ENCODE results near the gene ATAD3C.
A peak's percentile ranks its signal among the peaks of the same experiment; 100 is the strongest.
"Not testable (repeated sequence)": the region's sequence is repeated elsewhere in the genome, so short reads cannot be mapped to it uniquely, and the experiment has no call there.

Gene ATAD3C

DNA sequence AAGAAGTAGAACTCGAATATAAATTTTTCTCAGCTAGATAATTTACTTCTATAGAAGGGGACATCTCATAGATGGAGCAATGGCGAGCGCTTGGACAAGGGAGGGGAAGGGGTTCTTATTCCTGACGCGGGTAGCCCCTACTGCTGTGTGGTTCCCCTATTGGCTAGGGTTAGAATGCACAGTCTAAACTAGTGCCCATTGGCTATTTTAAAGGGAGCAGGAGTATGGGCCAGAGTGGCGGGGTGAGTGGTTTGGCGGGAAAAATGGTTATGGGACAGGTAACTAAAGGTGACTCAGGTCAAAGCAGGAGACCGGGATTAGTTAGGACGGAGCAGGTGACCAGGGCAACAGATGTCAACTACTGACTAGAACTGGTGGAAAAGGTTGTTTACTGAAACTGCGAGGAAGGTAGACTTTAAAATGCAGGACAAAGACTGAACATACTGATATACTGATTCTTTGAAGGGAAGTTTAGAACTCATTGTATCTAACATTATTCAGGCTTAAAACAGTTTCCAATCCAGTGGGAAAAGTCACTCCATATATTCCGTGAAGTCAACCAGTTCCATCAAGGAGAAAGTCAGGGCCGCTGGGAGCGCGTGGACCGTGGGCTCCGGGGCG lies 61.5 kb downstream of the ATAD3C start:
- DNase-seq (ENCODE audit: low read depth), result no peak

DNA sequence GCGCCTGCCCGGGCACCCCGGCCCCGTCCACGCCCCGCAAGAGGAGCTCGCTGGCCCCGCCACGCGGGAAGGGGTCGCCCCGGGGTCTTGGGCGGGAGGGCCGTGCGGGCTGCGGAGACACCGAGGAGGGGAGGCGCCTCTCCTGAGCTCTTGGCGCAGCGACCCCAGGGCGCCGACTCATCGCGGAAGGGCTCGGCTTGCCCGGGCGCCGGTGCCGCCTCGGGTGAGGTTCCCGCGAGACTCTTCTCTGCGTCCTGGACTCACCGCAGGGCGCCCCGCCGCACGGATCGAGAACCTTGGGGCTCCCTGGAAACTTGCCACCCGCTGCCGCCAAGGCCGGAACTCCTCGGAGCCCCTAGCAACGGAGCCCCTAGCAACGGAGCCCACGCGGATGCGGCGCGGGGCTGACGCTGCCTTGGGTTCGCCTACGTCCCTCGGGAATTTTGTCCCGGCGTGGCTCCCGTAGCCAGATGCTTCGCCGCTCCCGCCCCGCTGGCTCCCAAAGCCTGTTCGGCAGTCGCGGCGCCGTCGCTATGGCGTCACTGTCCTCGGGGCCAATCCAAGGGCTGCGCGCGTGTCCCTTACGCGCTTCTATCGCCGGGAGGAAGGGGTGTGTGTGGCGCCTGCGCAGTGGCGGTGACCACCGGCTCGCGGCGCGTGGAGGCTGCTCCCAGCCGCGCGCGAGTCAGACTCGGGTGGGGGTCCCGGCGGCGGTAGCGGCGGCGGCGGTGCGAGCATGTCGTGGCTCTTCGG lies 62.2 kb downstream of the ATAD3C start, which contains the start of gene ATAD3A:
ATAD3A (plus strand) TSS at position 630 of the 753 bp plus-strand sequence; CDS start at position 737, 107 bp downstream.
- peak; percentile 98 for DNase-seq (ENCODE audit: low read depth)

DNA sequence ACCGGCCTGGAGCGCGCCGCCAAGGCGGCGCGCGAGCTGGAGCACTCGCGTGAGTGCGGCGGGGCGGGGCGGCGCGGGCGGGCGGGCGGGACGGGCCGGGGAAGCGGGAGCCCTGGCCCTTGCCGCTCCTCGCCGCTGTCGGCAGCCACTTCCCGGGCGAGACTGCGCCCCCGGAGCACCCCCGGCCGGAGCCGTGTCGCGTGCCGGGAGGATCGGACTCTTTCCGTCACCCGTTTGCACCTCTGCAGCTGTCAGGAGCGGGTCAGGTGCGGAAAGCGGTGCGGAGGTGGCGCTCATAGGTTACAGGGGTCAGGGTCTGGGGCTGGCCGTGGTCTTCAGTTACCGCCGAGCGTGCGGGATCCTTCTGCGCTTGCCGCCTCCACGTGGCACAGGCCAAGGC lies 62.9 kb downstream of the ATAD3C start:
- DNase-seq (ENCODE audit: low read depth), result not testable (repeated sequence)

DNA sequence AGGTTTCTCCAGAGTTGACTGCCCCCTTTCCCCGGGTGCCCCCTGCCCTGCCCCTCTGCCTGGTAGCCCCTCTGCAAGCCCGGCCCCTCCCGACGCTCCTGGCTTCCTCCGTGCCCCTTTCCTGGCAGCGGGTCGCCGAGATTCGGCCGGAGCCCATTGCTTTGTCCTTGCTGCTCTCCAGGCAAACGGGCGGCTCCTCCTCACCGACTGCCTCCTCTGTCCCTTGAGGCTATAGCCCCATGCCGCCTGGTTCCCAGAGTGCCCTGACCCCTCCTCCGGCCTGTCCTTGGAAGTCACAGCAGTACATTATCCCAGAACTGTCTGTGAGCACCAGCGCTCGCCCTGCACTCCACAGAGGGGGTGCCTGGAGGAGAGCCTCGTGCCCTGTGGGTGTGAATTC lies 64.2 kb downstream of the ATAD3C start:
- not testable (repeated sequence) for DNase-seq (ENCODE audit: low read depth)

DNA sequence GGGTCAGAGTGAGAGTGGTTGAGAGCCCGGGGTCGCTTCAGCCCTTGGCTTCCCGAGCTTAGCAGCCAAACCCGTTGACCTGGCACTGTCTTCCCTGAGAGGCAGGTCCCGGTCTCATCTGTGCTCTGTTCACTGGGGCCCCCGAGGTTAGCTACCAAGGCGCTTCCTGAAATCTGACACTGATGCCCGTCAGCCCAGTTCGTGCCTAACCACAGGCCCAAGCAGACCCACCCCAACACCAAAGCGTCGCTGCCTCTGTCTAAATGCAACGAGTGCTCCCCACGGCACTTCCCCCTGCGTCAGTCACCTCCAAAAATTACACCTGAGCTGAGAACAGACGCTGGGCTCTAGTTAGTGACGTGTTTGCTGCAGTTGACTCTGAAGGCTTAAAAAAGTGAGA lies 64.9 kb downstream of the ATAD3C start:
- not testable (repeated sequence) for DNase-seq (ENCODE audit: low read depth)

DNA sequence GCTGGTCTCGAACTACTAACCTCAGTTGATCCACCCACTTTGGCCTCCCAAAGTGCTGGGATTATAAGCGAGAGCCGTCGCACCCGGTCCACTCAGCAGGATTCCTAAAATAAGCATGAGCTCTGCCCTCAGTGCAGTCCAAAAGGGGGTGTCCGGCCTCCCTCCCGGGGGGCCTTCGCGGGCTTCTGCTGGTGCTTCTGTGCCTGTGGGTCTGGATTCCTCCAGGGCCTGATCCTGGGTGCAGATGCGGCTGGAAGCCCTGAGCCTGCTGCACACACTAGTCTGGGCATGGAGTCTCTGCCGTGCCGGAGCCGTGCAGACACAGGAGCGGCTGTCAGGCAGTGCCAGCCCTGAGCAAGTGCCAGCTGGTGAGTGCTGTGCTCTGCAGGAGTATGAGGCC lies 67.4 kb downstream of the ATAD3C start:
- not testable (repeated sequence) for DNase-seq (ENCODE audit: low read depth)

DNA sequence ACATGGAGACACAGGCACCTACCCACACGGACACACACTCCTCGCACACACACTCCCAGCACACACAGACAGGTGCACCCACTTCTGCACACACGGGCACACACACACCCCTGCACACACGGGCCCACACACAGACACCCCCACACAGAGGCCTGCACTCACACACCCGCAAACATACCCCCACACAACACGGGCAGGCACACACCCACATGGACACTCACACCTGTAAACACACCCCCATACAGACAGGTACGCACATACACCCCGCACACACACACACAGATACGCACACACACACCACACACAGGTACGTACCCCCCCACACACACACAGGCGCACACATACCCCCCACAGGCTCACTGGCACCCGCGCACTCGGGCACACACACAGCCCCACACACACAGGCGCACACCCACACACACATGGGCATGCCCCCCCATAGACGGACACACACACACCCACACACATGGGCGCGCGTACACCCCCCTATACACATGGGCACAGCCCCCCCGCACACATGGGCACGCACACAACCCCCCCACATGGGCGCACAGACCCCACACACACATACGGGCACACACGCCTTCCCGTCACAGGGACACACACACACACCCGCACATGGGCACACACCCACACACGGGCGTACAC lies 68.6 kb downstream of the ATAD3C start:
- DNase-seq (ENCODE audit: low read depth), result no peak

DNA sequence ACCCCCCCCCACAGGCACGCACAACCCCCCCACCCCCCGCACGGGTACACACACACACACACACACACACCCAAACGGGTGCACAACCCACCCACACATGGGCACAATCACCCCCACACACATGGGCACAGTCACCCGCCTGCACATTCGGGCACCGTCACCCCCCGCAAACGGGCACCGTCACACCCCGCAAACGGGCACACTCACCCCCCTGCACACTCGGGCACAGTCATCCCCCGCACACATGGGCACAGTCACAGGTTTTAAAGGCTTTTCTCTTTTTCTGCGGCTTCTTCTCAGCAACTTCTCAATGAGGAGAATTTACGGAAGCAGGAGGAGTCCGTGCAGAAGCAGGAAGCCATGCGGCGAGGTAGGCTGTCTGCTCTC lies 69.1 kb downstream of the ATAD3C start:
- DNase-seq (ENCODE audit: low read depth), result not testable (repeated sequence)

Measured in fibroblast of gingiva (primary cell).